ENCODE measurements around the gene ZRSR2. TPM values are rescaled to one million over a fixed set of nuclear protein-coding genes. Genes with fewer than 3 reads are reported as not detected.

The ZRSR2 gene
- total and polyA plus RNA-seq, 2 of the 8 experiments (the other 6 are each of a cell fraction or from before 2014, with no cell fraction given): 3.9 to 6.9 TPM

DNA sequence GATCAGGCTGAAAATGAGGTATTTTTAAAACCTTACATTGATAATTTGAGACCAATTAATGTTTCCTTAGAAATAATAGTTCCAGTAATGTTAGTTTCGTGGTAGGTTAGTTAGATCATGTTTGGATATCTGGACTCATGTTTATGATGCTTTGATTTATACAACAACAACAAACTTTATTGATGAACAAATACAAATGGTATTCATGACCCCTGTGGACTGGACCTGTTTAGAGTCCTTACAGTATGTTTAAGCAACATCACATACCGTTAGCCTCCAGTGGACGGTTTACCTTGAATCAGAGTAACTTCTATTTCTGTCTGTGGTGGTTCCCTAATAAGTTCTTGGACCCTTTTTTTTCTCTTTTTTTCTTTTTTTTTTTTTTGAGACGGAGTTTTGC is 18.0 kb downstream of the ZRSR2 start:
- Histone ChIP-seq H4K20me1 (replicated peaks in 1 of 2; ENCODE audit: control insufficient read depth in 1 of 2, insufficient read depth in 2 of 2, low read length in 2 of 2) (no peaks in the 10 kb centered on the region), H3K79me2 (ENCODE audit: control insufficient read depth in 1 of 2, insufficient read depth in 2 of 2, low read length in 2 of 2) (no peaks in the 10 kb centered on the region), H2BK15ac (ENCODE audit: low read length) (no peak overlapping the region), H3K4me1 (replicated peaks in 1 of 4; ENCODE audit: control insufficient read depth in 3 of 4, insufficient read depth in 4 of 4, low read length in 3 of 4) (no peaks in the 10 kb centered on the region), H2BK5ac (ENCODE audit: low read depth, low read length) (no peak overlapping the region), H2AK5ac (ENCODE audit: low read depth, low read length) (no peak overlapping the region), H3K9me3 (ENCODE audit: insufficient read depth in 2 of 2, low read depth in 1 of 2, low read length in 1 of 2) (no peaks in the 10 kb centered on the region), H3K36me3 (ENCODE audit: control insufficient read depth in 2 of 4, insufficient read depth in 4 of 4, low read length in 3 of 4) (peaks cover 2 to 21% (median 7%) of the 10 kb centered on the region in 4 experiments; a peak in 6 of 8 replicates), H2BK120ac (replicated peaks; ENCODE audit: low read depth, low read length) (no peak overlapping the region), H3K23ac (ENCODE audit: insufficient read length) (no peak overlapping the region), H2AFZ (ENCODE audit: low read length) (no peak overlapping the region), H3K4me3 (ENCODE audit: extremely low read depth in 1 of 4, insufficient read depth in 2 of 4, low read depth in 3 of 4, low read length in 4 of 4) (no peak overlapping the region), H4K91ac (replicated peaks; ENCODE audit: insufficient read length, low read length) (no peak overlapping the region), H3K27me3 (replicated peaks in 1 of 4; ENCODE audit: control insufficient read depth in 3 of 4, extremely low read depth in 1 of 4, insufficient read depth in 3 of 4, low read length in 3 of 4) (no peaks in the 10 kb centered on the region), H2BK20ac (ENCODE audit: low read length) (no peak overlapping the region), H3K23me2 (ENCODE audit: low read depth, low read length) (no peaks in the 10 kb centered on the region), H2BK12ac (ENCODE audit: low read depth, low read length) (no peak overlapping the region), H3K4ac (replicated peaks; ENCODE audit: insufficient read length, low read depth, low read length) (no peak overlapping the region), H3K9ac (replicated peaks in 1 of 4; ENCODE audit: extremely low read depth in 1 of 4, low read depth in 3 of 4, low read length in 3 of 4) (no peak overlapping the region), H3K4me2 (ENCODE audit: insufficient read depth in 1 of 2, low read depth in 2 of 2, low read length in 2 of 2) (no peak overlapping the region), H3K56ac (replicated peaks; ENCODE audit: insufficient read length, low read depth, low read length) (no peak overlapping the region), H4K8ac (ENCODE audit: extremely low read depth, insufficient read depth, low read length) (no peak overlapping the region), H3K18ac (ENCODE audit: extremely low read depth, low read length) (no peak overlapping the region), H3K79me1 (ENCODE audit: low read depth, low read length) (no peaks in the 10 kb centered on the region), H3K14ac (ENCODE audit: insufficient read length) (no peak overlapping the region), H4K5ac (ENCODE audit: insufficient read length, low read depth, low read length) (no peak overlapping the region), H3K27ac (ENCODE audit: low read depth, low read length) (no peak overlapping the region)
- POLR2A ChIA-PET (ENCODE audit: partially characterized antibody): interaction anchor here (0.6 to 1.6 kb wide), 2 partner anchors 9 to 12 kb away, joined by 3 to 4 read pairs; no protein-coding TSS in a partner anchor
- DNase-seq (ENCODE audit: low read depth in 1 of 2, low spot score in 2 of 2): no peak
- no peak for FAIRE-seq
- 98% methylated on average over 3 of the region's 4 CpGs; no CpG with 5 or more reads in 1 of the 2 experiments for WGBS, 2 experiments (ENCODE audit: extremely low coverage in 1 of 2, insufficient coverage in 1 of 2, insufficient read length in 1 of 2, insufficient replicate concordance in 2 of 2, low coverage in 1 of 2, low lambda C conversion rate in 2 of 2, missing lambda C conversion rate in 1 of 2)
- TF ChIP-seq CEBPB (IDR thresholded peaks at IDR 0.05; ENCODE audit: low read depth, low read length): no peak
- TF ChIP-seq TAF7 (optimal IDR thresholded peaks at IDR 0.05; ENCODE audit: borderline replicate concordance, low read depth, low read length): no peak
- no peak for TF ChIP-seq ZNF274 (IDR thresholded peaks at IDR 0.05; ENCODE audit: borderline replicate concordance, extremely low read depth, low read length)
- no peak for TF ChIP-seq MAFK (IDR thresholded peaks at IDR 0.05; ENCODE audit: low read depth, low read length)
- no peak for TF ChIP-seq SIN3A (conservative IDR thresholded peaks at IDR 0.05 in 1 of 2, IDR thresholded peaks at IDR 0.05 in 1 of 2; ENCODE audit: low read depth in 1 of 2, low read length in 2 of 2)
- TF ChIP-seq POU5F1 (IDR thresholded peaks at IDR 0.05; ENCODE audit: low read depth, low read length): no peak
- no peak for TF ChIP-seq ASH2L (IDR thresholded peaks at IDR 0.05; ENCODE audit: low read length)
- TF ChIP-seq BCL11A (IDR thresholded peaks at IDR 0.05; ENCODE audit: low read depth in 2 of 2, low read length in 2 of 2): no peak
- TF ChIP-seq FOSL1 (IDR thresholded peaks at IDR 0.05; ENCODE audit: insufficient read depth, low read depth, low read length): no peak
- no peak for TF ChIP-seq TAF1 (IDR thresholded peaks at IDR 0.05; ENCODE audit: low read depth, low read length)
- TF ChIP-seq SIX5 (IDR thresholded peaks at IDR 0.05; ENCODE audit: low read depth, low read length): no peak
- TF ChIP-seq CHD1 (IDR thresholded peaks at IDR 0.05; ENCODE audit: low read depth, low read length): no peak
- no peak for TF ChIP-seq KDM4A (IDR thresholded peaks at IDR 0.05; ENCODE audit: low read depth, low read length, severe bottlenecking)
- CTCF ChIA-PET (ENCODE audit: partially characterized antibody): interaction anchor here (0.6 to 1.6 kb wide), 4 partner anchors 8 to 885 kb away, joined by 3 to 6 read pairs (median 4); no protein-coding TSS in a partner anchor

Measured in H1 (cell line).